Right kidney (tissue), 1 donor: ENCODE measurements around the gene BCAS3.

Experiments
- DNase-seq: peaks from one replicate; pipeline ENCODE4 v3.0.0-alpha.2; 2016

The BCAS3 gene

GRCh38 chr17:61159221-61159814 is 481.7 kb downstream of the BCAS3 start:
- no peak for DNase-seq

- DNase-seq = no peak
Measured at GRCh38 chr17:61160204-61160603, 482.6 kb downstream of the BCAS3 start.

GRCh38 chr17:61160789-61161445 is 483.3 kb downstream of the BCAS3 start:
- DNase-seq = no peak

GRCh38 chr17:61161615-61162134 is 484.0 kb downstream of the BCAS3 start:
- no peak for DNase-seq

GRCh38 chr17:61164517-61164916 is 486.9 kb downstream of the BCAS3 start:
- DNase-seq = no peak

GRCh38 chr17:61167075-61167474 is 489.4 kb downstream of the BCAS3 start:
- no peak for DNase-seq

GRCh38 chr17:61168506-61168905 is 490.9 kb downstream of the BCAS3 start:
- DNase-seq = no peak

- no peak for DNase-seq
Measured at GRCh38 chr17:61174310-61174709, 496.7 kb downstream of the BCAS3 start.

- DNase-seq = no peak
Measured at GRCh38 chr17:61175298-61176142, 497.9 kb downstream of the BCAS3 start.

GRCh38 chr17:61177351-61177750 is 499.7 kb downstream of the BCAS3 start:
- no peak for DNase-seq

- no peak for DNase-seq
Measured at GRCh38 chr17:61178284-61178683, 500.6 kb downstream of the BCAS3 start.

GRCh38 chr17:61179380-61179806 is 501.7 kb downstream of the BCAS3 start:
- no peak for DNase-seq

GRCh38 chr17:61183793-61184192 is 506.1 kb downstream of the BCAS3 start:
- no peak for DNase-seq

GRCh38 chr17:61185385-61185784 is 507.7 kb downstream of the BCAS3 start:
- DNase-seq = no peak

GRCh38 chr17:61187038-61187437 is 509.4 kb downstream of the BCAS3 start:
- no peak for DNase-seq

- no peak for DNase-seq
Measured at GRCh38 chr17:61188081-61188480, 510.4 kb downstream of the BCAS3 start.

- DNase-seq = no peak
Measured at GRCh38 chr17:61189968-61190367, 512.3 kb downstream of the BCAS3 start.

- no peak for DNase-seq
Measured at GRCh38 chr17:61196302-61196704, 518.7 kb downstream of the BCAS3 start.

GRCh38 chr17:61196799-61197198 is 519.1 kb downstream of the BCAS3 start:
- DNase-seq = no peak

GRCh38 chr17:61199431-61200338 is 522.0 kb downstream of the BCAS3 start:
- no peak for DNase-seq

- no peak for DNase-seq
Measured at GRCh38 chr17:61200339-61200715, 522.7 kb downstream of the BCAS3 start.

GRCh38 chr17:61201211-61201610 is 523.6 kb downstream of the BCAS3 start:
- no peak for DNase-seq
